COLO668 (cell line): ENCODE results near the gene HDAC1.

ENCODE experiments used
- DNase-seq: peaks from one replicate; lab custom pipeline; 2025; ENCODE audit not compliant: unreplicated experiment; lab: John Stamatoyannopoulos, UW

HDAC1 gene

GRCh38 chr1:32367912-32368635, 76.2 kb downstream of the HDAC1 start:
- no peak for DNase-seq

- no peak for DNase-seq
These were observed 80.4 kb downstream of the HDAC1 start for GRCh38 chr1:32372149-32372756.

GRCh38 chr1:32373996-32374592, 82.2 kb downstream of the HDAC1 start:
- DNase-seq = no peak

- no peak for DNase-seq
These were observed 84.3 kb downstream of the HDAC1 start for GRCh38 chr1:32376199-32376598.

- DNase-seq = no peak
These were observed 85.8 kb downstream of the HDAC1 start for GRCh38 chr1:32377541-32378220.

GRCh38 chr1:32380057-32380456, 88.2 kb downstream of the HDAC1 start:
- DNase-seq = no peak
